WI38 (cell line): ENCODE results near the gene FCRL5.
"Not testable (repeated sequence)": the region's sequence is repeated elsewhere in the genome, so short reads cannot be mapped to it uniquely, and the experiment has no call there.

Source experiments
- H3K4me3 ChIP-seq: 2 replicates; pipeline ENCODE4 v1.5.1; 2011; ENCODE audit warnings: low read depth, mild to moderate bottlenecking, control low read depth, low read length
- CTCF ChIP-seq: IDR thresholded peaks from 2 replicates; pipeline ENCODE4 v1.5.1; 2012; ENCODE audit warnings: low read depth, mild to moderate bottlenecking, control low read depth, low read length

Gene FCRL5

GRCh38 chr1:157487504-157487903, 64.8 kb downstream of the FCRL5 start:
- TF ChIP-seq CTCF, result no peak
- H3K4me3 ChIP-seq, result no peak overlapping the region

GRCh38 chr1:157487096-157487495, 65.2 kb downstream of the FCRL5 start:
- no peak overlapping the region for H3K4me3 ChIP-seq
- TF ChIP-seq CTCF, result no peak

- not testable (repeated sequence) for H3K4me3 ChIP-seq
These were observed 65.9 kb downstream of the FCRL5 start for GRCh38 chr1:157486400-157486799.

DNA sequence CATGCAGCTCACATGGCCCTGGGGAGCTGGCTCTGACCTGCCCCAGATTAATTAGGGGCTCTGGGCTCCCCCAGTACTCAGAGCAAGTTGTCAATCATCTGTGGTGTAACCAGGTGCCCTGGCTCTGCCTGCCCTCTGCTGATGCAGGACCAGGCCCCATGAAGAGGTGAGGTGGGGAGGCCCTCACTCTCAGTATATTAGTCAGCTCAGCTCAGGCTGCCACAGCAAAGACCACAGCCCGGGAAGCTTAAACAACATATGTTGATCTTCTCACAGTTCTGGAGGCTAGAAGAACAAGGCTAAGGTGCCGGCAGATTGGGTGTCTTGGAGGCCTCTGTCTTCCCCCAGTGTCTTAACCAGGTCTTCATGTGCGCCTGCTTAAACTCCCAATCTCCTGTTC, 66.5 kb downstream of the FCRL5 start:
- TF ChIP-seq CTCF, result no peak

DNA sequence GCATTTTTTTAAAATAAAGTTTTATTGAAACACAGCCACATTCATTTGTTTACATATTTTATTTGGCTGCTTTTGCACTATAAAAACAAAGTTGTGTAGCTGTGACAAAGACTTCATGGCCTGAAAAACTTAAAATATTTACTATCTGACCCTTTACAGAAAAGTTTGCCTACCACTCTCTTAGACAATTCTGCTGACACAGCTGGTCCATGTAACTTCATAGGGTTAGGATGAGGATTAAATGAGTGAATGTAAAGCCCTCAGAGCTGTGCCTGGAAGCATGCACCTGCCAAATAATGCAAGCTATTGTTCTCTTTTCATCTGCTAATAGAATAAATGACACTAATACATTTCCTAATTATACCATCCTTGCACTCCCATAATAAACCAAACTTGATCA, 67.7 kb downstream of the FCRL5 start:
- no peak for TF ChIP-seq CTCF
- H3K4me3 ChIP-seq, result no peak overlapping the region

More for the DNA sequence above, 66.5 kb downstream of the FCRL5 start:
- no peak overlapping the region for H3K4me3 ChIP-seq

DNA sequence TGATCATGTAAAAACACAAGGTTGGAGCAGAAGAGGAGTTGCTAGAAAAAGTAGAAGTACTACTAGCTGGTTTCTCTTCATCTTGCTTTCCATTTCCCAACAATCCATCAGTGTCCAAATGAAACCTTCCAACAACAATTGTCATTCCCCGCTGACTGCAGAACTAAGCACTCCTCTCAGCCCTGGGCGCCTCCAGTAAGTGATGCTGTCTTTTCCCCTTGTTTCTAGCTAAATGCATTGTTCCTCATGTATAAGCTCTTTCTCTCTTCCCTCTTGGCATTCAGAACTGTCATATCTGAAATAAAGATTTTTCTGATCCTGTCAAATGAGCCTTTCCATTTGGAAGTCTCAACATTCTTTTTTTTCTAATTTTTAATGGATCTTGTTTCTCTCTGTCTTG, 68.7 kb downstream of the FCRL5 start:
- H3K4me3 ChIP-seq, result no peak overlapping the region
- no peak for TF ChIP-seq CTCF

GRCh38 chr1:157482717-157483116, 69.6 kb downstream of the FCRL5 start:
- H3K4me3 ChIP-seq, result no peak overlapping the region
- no peak for TF ChIP-seq CTCF

DNA sequence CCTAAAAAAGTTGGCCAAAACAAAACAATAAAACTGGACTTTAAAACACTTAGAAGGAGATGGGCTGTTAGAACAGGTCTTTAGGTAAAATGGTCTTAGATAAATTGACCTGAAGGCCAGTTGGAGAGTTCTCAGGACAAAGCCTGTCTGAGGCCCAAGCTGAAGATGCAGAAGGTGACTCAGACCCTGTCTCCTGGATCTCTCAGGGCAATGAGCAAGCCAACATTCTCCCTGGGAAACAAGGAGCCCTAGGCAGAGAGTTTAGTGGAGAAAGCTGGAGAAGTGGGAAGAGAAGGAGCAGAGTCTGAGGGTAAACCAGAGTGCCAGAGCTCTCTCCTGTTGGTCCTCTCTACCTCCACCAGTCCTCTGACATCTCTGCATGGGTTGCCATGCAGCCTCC, 70.1 kb downstream of the FCRL5 start:
- TF ChIP-seq CTCF, result no peak
- H3K4me3 ChIP-seq, result no peak overlapping the region
